ENCODE data around the gene RBM43. TPM values are rescaled to one million over a fixed set of nuclear protein-coding genes. Genes with fewer than 3 reads are reported as not detected.

RBM43 gene
- total RNA-seq, 2 donors from 2014 or later: 2.4 to 3.8 TPM

- no peak overlapping the region for H3K9ac ChIP-seq (ENCODE audit: low read depth in 2 of 2, low read length in 2 of 2)
- H3K27ac ChIP-seq: no peak overlapping the region
- H3K27me3 ChIP-seq: no peaks in the 10 kb centered on the region
- no peak overlapping the region for H3K4me3 ChIP-seq
- H3K36me3 ChIP-seq: no peaks in the 10 kb centered on the region
- intact Hi-C loops (cut with DNase I): no loop called here
- TF ChIP-seq CTCF (IDR thresholded peaks at IDR 0.05): no peak
- no peaks in the 10 kb centered on the region for H3K4me1 ChIP-seq
- no peak for DNase-seq
- no peaks in the 10 kb centered on the region for H3K9me3 ChIP-seq
These were observed 60.8 kb downstream of the RBM43 start for GRCh38 chr2:151200844-151201243.

- TF ChIP-seq CTCF (IDR thresholded peaks at IDR 0.05): no peak
- no peak overlapping the region for H3K4me3 ChIP-seq
- H3K9me3 ChIP-seq: no peaks in the 10 kb centered on the region
- DNase-seq: no peak
- no peaks in the 10 kb centered on the region for H3K36me3 ChIP-seq
- no peaks in the 10 kb centered on the region for H3K4me1 ChIP-seq
- intact Hi-C loops (cut with DNase I): no loop called here
- H3K27me3 ChIP-seq: no peaks in the 10 kb centered on the region
- no peak overlapping the region for H3K9ac ChIP-seq (ENCODE audit: low read depth in 2 of 2, low read length in 2 of 2)
- no peak overlapping the region for H3K27ac ChIP-seq
These were observed 61.4 kb downstream of the RBM43 start for GRCh38 chr2:151200277-151200676.

DNA sequence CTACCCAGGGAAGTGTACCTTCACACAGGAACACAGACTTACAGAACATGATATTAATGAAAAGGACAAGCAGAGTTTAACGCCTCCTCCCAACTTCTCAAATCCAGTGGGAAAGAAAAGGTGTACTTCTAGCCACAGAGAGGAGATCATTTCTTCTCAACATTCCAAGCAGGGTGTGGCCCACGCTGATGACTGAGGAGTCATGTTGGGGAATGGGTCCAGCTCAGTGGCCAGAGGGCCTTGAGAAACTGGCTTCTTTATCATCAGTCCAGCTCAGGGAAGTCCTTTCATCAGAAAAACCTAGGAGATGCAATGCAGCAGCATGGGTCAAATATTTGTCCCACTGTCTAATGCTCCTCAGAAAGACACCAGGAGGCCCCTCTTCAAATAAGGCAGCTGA lies 63.0 kb downstream of the RBM43 start:
- intact Hi-C loops (cut with DNase I): no loop called here
- DNase-seq: no peak
- H3K27me3 ChIP-seq: no peaks in the 10 kb centered on the region

More for the DNA sequence above, 63.0 kb downstream of the RBM43 start:
- Histone ChIP-seq H3K27ac (no peak overlapping the region), H3K9me3 (no peaks in the 10 kb centered on the region), H3K4me3 (no peak overlapping the region), H3K9ac (ENCODE audit: low read depth in 2 of 2, low read length in 2 of 2) (no peak overlapping the region), H3K4me1 (no peaks in the 10 kb centered on the region), H3K36me3 (no peaks in the 10 kb centered on the region)
- no peak for TF ChIP-seq CTCF (IDR thresholded peaks at IDR 0.05)

Other genes with a start within 250 kb of the RBM43 start
- gene NMI, start 27.8 kb upstream of the RBM43 start, total RNA-seq: 10 to 100 TPM; 18.4 to 21.1 TPM
- gene TNFAIP6, start 95.7 kb upstream of the RBM43 start, total RNA-seq: 1 to 10 TPM in 1 of 2 donors, under 1 TPM in 1; 0.57 to 2.4 TPM
- gene RIF1, start 148.0 kb upstream of the RBM43 start, total RNA-seq: 10 to 100 TPM; 27.8 to 34.2 TPM